DMS153 (cell line): ENCODE results near the gene NAP1L1.
"Not testable (repeated sequence)": the region's sequence is repeated elsewhere in the genome, so short reads cannot be mapped to it uniquely, and the experiment has no call there.

Source experiments
- DNase-seq: peaks from one replicate; lab custom pipeline; 2025; lab: John Stamatoyannopoulos, UW

Gene NAP1L1

DNA sequence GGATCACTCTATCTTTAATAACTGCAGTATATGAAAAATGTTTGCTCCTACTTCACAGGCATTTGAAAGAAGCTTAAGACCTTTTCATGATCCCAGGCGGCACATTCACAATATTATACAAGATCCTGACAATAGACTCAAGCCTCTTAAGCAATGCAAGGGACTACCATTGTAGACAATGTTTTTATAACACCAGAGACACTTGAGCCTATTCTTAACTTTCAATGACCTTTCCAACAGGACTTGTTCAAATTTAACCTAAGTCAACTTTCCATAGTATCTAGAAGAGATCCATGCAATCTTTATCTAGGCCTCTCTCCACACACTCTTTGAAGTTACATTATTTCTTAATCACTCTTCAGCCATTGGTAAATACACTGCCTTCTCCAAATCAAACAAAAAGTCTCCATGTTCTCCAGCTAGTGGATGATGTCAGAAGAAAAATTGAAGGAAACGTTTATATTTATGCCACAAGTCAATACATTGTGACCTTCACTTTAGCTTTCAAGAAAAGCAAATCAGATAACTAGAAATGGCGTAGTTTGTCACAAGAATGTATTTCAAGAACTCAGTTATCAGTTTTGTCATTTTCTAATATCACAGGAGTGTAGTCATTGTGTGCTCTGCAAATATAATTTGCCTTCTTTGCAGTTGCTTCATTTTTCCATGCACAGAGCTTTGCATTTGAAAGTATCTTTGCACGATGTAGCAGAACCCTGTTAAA lies 94.1 kb downstream of the NAP1L1 start:
- DNase-seq = no peak

DNA sequence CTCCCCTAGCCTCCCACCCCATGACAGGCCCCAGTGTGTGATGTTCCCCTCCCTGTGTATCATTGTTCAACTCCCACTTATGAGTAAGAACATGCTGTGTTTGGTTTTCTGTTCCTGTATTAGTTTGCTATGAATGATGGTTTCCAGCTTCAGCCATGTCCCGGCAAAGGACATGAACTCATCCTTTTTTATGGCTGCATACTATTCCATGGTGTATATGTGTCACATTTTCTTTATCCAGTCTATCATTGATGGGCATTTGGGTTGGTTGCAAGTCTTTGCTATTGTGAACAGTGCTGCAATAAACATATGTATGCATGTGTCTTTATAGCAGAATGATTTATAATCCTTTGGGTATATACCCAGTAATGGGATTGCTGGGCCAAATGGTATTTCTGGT lies 96.8 kb downstream of the NAP1L1 start:
- not testable (repeated sequence) for DNase-seq
